ENCODE measurements around the gene CPN1. TPM values are rescaled to one million over a fixed set of nuclear protein-coding genes. Genes with fewer than 3 reads are reported as not detected.

The CPN1 gene
- total and polyA plus RNA-seq, 2 of the 8 experiments (the other 6 are each of a cell fraction or from before 2014, with no cell fraction given): 0.15 to 0.20 TPM

DNA sequence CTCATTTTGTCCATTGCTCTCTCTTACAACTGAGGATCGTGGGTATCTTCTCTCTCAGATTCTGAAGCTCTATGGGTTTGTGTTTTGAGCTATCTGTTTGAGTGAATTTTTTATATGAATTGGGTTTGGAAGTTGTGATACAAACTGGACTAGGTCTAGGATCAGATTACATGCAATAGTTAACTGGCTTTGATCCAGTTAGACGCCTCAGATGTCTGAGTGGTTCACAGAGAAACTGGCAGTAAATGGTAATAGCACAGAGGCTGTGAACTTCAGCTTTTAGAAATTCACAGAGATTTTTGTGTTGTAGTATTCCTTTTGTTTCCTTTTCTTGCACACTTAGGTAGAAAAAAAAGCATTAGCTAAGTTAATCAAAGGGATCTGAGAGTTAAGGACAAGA lies 59.3 kb downstream of the CPN1 start:
- Histone ChIP-seq H2BK20ac (ENCODE audit: low read length) (no peak overlapping the region), H2BK120ac (replicated peaks; ENCODE audit: low read depth, low read length) (no peak overlapping the region), H4K20me1 (replicated peaks in 1 of 2; ENCODE audit: control insufficient read depth in 1 of 2, insufficient read depth in 2 of 2, low read length in 2 of 2) (no peaks in the 10 kb centered on the region), H2BK15ac (ENCODE audit: low read length) (no peak overlapping the region), H3K23me2 (ENCODE audit: low read depth, low read length) (no peaks in the 10 kb centered on the region), H2BK12ac (ENCODE audit: low read depth, low read length) (no peak overlapping the region), H3K4me1 (replicated peaks in 1 of 4; ENCODE audit: control insufficient read depth in 3 of 4, insufficient read depth in 4 of 4, low read length in 3 of 4) (peaks cover 0 to 7% (median 1%) of the 10 kb centered on the region in 4 experiments; a peak in 5 of 7 replicates), H3K4me3 (ENCODE audit: extremely low read depth in 1 of 4, insufficient read depth in 2 of 4, low read depth in 3 of 4, low read length in 4 of 4) (no peak overlapping the region), H3K27ac (ENCODE audit: low read depth, low read length) (no peak overlapping the region), H3K9me3 (ENCODE audit: insufficient read depth in 2 of 2, low read depth in 1 of 2, low read length in 1 of 2) (no peaks in the 10 kb centered on the region; a peak in 1 of 4 replicates), H4K91ac (replicated peaks; ENCODE audit: insufficient read length, low read length) (no peak overlapping the region), H3K79me2 (ENCODE audit: control insufficient read depth in 1 of 2, insufficient read depth in 2 of 2, low read length in 2 of 2) (no peaks in the 10 kb centered on the region), H3K56ac (replicated peaks; ENCODE audit: insufficient read length, low read depth, low read length) (no peak overlapping the region), H3K36me3 (ENCODE audit: control insufficient read depth in 2 of 4, insufficient read depth in 4 of 4, low read length in 3 of 4) (no peaks in the 10 kb centered on the region), H3K18ac (ENCODE audit: extremely low read depth, low read length) (no peak overlapping the region), H4K5ac (ENCODE audit: insufficient read length, low read depth, low read length) (no peak overlapping the region), H3K14ac (ENCODE audit: insufficient read length) (no peak overlapping the region), H3K9ac (replicated peaks in 1 of 4; ENCODE audit: extremely low read depth in 1 of 4, low read depth in 3 of 4, low read length in 3 of 4) (no peak overlapping the region), H2AK5ac (ENCODE audit: low read depth, low read length) (no peak overlapping the region), H4K8ac (ENCODE audit: extremely low read depth, insufficient read depth, low read length) (no peak overlapping the region), H3K23ac (ENCODE audit: insufficient read length) (no peak overlapping the region), H3K79me1 (ENCODE audit: low read depth, low read length) (no peaks in the 10 kb centered on the region), H2AFZ (ENCODE audit: low read length) (no peak overlapping the region), H2BK5ac (ENCODE audit: low read depth, low read length) (no peak overlapping the region), H3K27me3 (replicated peaks in 1 of 4; ENCODE audit: control insufficient read depth in 3 of 4, extremely low read depth in 1 of 4, insufficient read depth in 3 of 4, low read length in 3 of 4) (no peaks in the 10 kb centered on the region), H3K4ac (replicated peaks; ENCODE audit: insufficient read length, low read depth, low read length) (no peak overlapping the region), H3K4me2 (ENCODE audit: insufficient read depth in 1 of 2, low read depth in 2 of 2, low read length in 2 of 2) (no peak overlapping the region)
- 77% methylated on average over 2 of the region's 2 CpGs; no CpG with 5 or more reads in 1 of the 2 experiments for WGBS, 2 experiments (ENCODE audit: extremely low coverage in 1 of 2, insufficient coverage in 1 of 2, insufficient read length in 1 of 2, insufficient replicate concordance in 2 of 2, low coverage in 1 of 2, low lambda C conversion rate in 2 of 2, missing lambda C conversion rate in 1 of 2)
- DNase-seq (ENCODE audit: low read depth in 1 of 2, low spot score in 2 of 2) (no peak), FAIRE-seq (no peak)
- no peak for TF ChIP-seq ZNF274 (IDR thresholded peaks at IDR 0.05; ENCODE audit: borderline replicate concordance, extremely low read depth, low read length)
- no peak for TF ChIP-seq POLR2A (IDR thresholded peaks at IDR 0.05; ENCODE audit: control extremely low read depth in 1 of 2, low read depth in 2 of 2, low read length in 2 of 2)
- TF ChIP-seq GTF2F1 (IDR thresholded peaks at IDR 0.05; ENCODE audit: borderline replicate concordance, low read depth, low read length): no peak
- TF ChIP-seq JUN (IDR thresholded peaks at IDR 0.05; ENCODE audit: low read depth, low read length): no peak
- TF ChIP-seq BACH1 (IDR thresholded peaks at IDR 0.05; ENCODE audit: low read length): no peak
- TF ChIP-seq, protein P1, sequence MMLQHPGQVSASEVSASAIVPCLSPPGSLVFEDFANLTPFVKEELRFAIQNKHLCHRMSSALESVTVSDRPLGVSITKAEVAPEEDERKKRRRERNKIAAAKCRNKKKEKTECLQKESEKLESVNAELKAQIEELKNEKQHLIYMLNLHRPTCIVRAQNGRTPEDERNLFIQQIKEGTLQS (IDR thresholded peaks at IDR 0.05; ENCODE audit: insufficient read depth, low read depth, low read length): no peak
- ChIA-PET POLR2A (ENCODE audit: partially characterized antibody) (interaction anchor here (1.1 kb wide), 1 partner anchor 105 kb away, joined by 3 read pairs; no protein-coding TSS in a partner anchor), CTCF (ENCODE audit: partially characterized antibody) (interaction anchor here (1.1 to 6.0 kb wide), 6 partner anchors 9 to 109 kb away, joined by 3 to 37 read pairs (median 9); partner anchors contain the start of gene DNMBP)
